GM21367 (cell line): ENCODE data around the gene QPCT.
"Not testable (repeated sequence)": the region's sequence is repeated elsewhere in the genome, so short reads cannot be mapped to it uniquely, and the experiment has no call there.

Experiments
- ATAC-seq: cut with Tn5 transposase; IDR thresholded peaks from one replicate; pipeline ENCODE4 v1.9.1; 2021; ENCODE audit not compliant: unreplicated experiment

The QPCT gene

GRCh38 chr2:37357530-37357929 is 13.1 kb downstream of the QPCT start:
- ATAC-seq: no peak

GRCh38 chr2:37358466-37358865 is 14.0 kb downstream of the QPCT start:
- ATAC-seq: no peak

- ATAC-seq: no peak
Measured at GRCh38 chr2:37361216-37361815, 16.9 kb downstream of the QPCT start.

GRCh38 chr2:37361994-37362698 is 17.7 kb downstream of the QPCT start:
- no peak for ATAC-seq

GRCh38 chr2:37364351-37364750 is 19.9 kb downstream of the QPCT start:
- ATAC-seq: no peak

GRCh38 chr2:37365669-37366068 is 21.2 kb downstream of the QPCT start:
- ATAC-seq: peak; percentile 64

- no peak for ATAC-seq
Measured at GRCh38 chr2:37366773-37367172, 22.3 kb downstream of the QPCT start.

- ATAC-seq: no peak
Measured at GRCh38 chr2:37367310-37367709, 22.9 kb downstream of the QPCT start.

GRCh38 chr2:37367984-37368383 is 23.6 kb downstream of the QPCT start:
- no peak for ATAC-seq

- ATAC-seq: no peak
Measured at GRCh38 chr2:37370666-37371065, 26.2 kb downstream of the QPCT start.

- ATAC-seq: no peak
Measured at GRCh38 chr2:37372000-37372399, 27.6 kb downstream of the QPCT start.

- ATAC-seq: peak; percentile 4
Measured at GRCh38 chr2:37375741-37376288, 31.4 kb downstream of the QPCT start.

GRCh38 chr2:37376421-37377186 is 32.2 kb downstream of the QPCT start:
- ATAC-seq: peak; percentile 88

GRCh38 chr2:37377187-37377532 is 32.7 kb downstream of the QPCT start:
- no peak for ATAC-seq

- no peak for ATAC-seq
Measured at GRCh38 chr2:37378411-37378810, 34.0 kb downstream of the QPCT start.

GRCh38 chr2:37379881-37380296 is 35.5 kb downstream of the QPCT start:
- ATAC-seq: no peak

GRCh38 chr2:37380787-37381186 is 36.4 kb downstream of the QPCT start:
- not testable (repeated sequence) for ATAC-seq

GRCh38 chr2:37384261-37384660 is 39.8 kb downstream of the QPCT start:
- not testable (repeated sequence) for ATAC-seq

- no peak for ATAC-seq
Measured at GRCh38 chr2:37387148-37387835, 42.9 kb downstream of the QPCT start.

- ATAC-seq: no peak
Measured at GRCh38 chr2:37388074-37388473, 43.6 kb downstream of the QPCT start.

GRCh38 chr2:37389395-37389794 is 45.0 kb downstream of the QPCT start:
- ATAC-seq: no peak
